ENCODE measurements around the gene PAX1.

The PAX1 gene

DNA sequence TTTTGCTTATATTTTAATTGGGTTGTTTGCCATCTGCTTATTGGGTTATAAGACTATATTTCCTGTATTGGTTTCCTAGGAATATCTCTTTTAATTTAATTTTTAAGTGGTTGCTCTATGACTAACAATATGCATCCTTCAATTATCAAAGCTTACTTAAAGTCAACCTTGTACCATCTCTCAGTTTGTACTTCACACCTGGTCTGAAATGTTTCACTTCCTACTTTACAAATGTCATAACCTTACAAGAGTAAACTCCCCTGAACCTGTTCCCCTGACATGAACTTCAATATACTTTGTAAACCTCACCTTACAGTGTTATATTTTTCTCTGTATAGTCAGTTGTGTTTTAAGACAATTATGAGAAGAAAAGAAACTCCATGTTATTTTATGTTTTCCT is 35.8 kb downstream of the PAX1 start:
- Histone ChIP-seq H3K27me3 (no peaks in the 10 kb centered on the region), H3K36me3 (no peaks in the 10 kb centered on the region), H3K27ac (no peak overlapping the region), H3K4me1 (ENCODE audit: control insufficient read depth in 1 of 2, insufficient read depth in 1 of 2, low read depth in 1 of 2, low read length in 1 of 2) (no peaks in the 10 kb centered on the region), H3K9me3 (no peaks in the 10 kb centered on the region), H3K4me3 (ENCODE audit: low read depth in 1 of 2, low read length in 1 of 2) (no peak overlapping the region)
- no peak for TF ChIP-seq CTCF (IDR thresholded peaks at IDR 0.05)

DNA sequence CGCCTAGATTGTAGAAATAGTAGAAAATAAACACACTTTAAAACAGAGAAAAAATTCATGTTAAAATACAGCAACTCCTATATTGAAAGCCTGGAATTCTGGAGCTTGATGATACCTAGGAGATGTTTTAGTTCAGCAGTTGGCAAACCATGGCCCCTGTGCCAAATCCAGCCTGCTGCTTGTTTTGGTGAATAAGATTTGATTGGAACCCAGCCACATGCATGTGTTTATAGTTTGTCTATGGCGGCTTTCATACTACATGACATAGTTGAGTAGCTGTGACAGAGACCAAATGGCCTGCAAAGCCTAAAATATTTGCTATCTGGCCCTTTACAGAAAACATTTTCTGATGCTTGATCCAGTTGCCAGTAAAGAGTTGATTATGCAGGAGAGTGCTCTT is 57.2 kb downstream of the PAX1 start:
- Histone ChIP-seq H3K27ac (no peak overlapping the region), H3K4me3 (ENCODE audit: low read depth in 1 of 2, low read length in 1 of 2) (no peak overlapping the region), H3K9me3 (no peaks in the 10 kb centered on the region), H3K4me1 (ENCODE audit: control insufficient read depth in 1 of 2, insufficient read depth in 1 of 2, low read depth in 1 of 2, low read length in 1 of 2) (no peaks in the 10 kb centered on the region), H3K27me3 (peaks cover 8% of the 10 kb centered on the region), H3K36me3 (no peaks in the 10 kb centered on the region)
- no peak for TF ChIP-seq CTCF (IDR thresholded peaks at IDR 0.05)

DNA sequence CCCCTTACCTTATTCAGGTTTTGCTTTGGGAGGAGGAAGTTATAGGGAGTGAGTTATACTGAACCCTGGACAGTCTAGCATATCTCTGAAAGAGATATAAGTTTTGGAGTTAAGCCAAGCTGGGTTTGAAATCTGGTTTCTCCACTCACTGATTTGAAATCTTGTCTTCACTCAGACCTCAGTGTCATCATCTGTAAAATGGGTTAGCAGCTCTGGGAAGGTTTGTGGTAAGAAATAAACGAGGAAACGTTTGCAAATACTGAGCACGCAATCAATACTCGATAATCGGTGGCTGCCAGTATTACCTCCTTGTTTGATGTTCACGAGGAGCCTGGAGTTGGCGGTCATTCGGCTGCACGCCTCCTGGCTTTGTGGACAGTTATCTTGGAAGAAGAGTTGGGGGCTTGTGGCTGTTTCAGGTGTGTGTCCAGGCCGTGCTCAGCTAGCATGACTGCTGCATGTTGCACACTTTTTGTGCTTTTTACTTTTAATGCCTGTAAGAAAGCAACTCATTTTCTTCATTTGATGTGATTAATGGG is 61.8 kb downstream of the PAX1 start:
- Histone ChIP-seq H3K4me1 (ENCODE audit: control insufficient read depth in 1 of 2, insufficient read depth in 1 of 2, low read depth in 1 of 2, low read length in 1 of 2) (no peaks in the 10 kb centered on the region), H3K27me3 (peaks cover 19% of the 10 kb centered on the region), H3K4me3 (ENCODE audit: low read depth in 1 of 2, low read length in 1 of 2) (no peak overlapping the region), H3K9me3 (no peaks in the 10 kb centered on the region), H3K36me3 (no peaks in the 10 kb centered on the region), H3K27ac (no peak overlapping the region)
- TF ChIP-seq CTCF (IDR thresholded peaks at IDR 0.05): no peak

DNA sequence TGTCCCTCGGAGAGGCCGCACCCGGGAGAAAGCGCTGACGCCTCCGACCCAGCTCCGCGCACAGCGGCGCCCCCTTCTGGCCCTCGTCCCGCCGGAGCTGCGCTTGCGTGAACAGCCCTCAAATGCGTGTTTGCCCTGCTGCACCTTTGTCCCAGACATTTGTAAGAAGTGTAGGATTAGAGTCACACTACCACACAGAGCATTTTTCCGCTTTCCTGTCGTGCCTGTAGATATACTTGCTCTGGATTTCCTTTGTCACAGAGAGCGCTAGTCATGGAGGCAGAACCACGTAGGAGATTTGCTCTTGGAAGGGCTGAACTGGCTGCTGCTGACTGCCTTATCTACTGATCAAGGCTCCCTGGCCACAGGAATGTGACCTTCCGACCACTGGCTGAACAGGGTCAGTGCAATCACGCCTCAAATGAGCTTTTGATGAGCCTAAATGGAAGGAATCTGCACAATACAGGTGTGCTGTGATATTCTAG is 62.3 kb downstream of the PAX1 start:
- Histone ChIP-seq H3K4me1 (ENCODE audit: control insufficient read depth in 1 of 2, insufficient read depth in 1 of 2, low read depth in 1 of 2, low read length in 1 of 2) (no peaks in the 10 kb centered on the region), H3K9me3 (no peaks in the 10 kb centered on the region), H3K4me3 (ENCODE audit: low read depth in 1 of 2, low read length in 1 of 2) (no peak overlapping the region), H3K27me3 (peaks cover 19% of the 10 kb centered on the region), H3K27ac (no peak overlapping the region), H3K36me3 (no peaks in the 10 kb centered on the region)
- TF ChIP-seq CTCF (IDR thresholded peaks at IDR 0.05): no peak
